Measurements from ENCODE around the gene TTC21B. TPM values are rescaled to one million over a fixed set of nuclear protein-coding genes. Genes with fewer than 3 reads are reported as not detected.
A peak's percentile ranks its signal among the peaks of the same experiment; 100 is the strongest.

Gene TTC21B
- total RNA-seq, 1 donor = 34.5 TPM

GRCh38 chr2:165899311-165899710 lies 54.3 kb downstream of the TTC21B start:
- H3K4me3 ChIP-seq (ENCODE audit: low read depth, low read length) = no peak overlapping the region
- no peak for TF ChIP-seq CTCF (IDR thresholded peaks at IDR 0.05; ENCODE audit: insufficient read depth, low read depth, low read length)
- no peak for DNase-seq (ENCODE audit: low read depth)

GRCh38 chr2:165898381-165898780 lies 55.2 kb downstream of the TTC21B start:
- H3K4me3 ChIP-seq (ENCODE audit: low read depth, low read length) = no peak overlapping the region
- no peak for TF ChIP-seq CTCF (IDR thresholded peaks at IDR 0.05; ENCODE audit: insufficient read depth, low read depth, low read length)
- DNase-seq (ENCODE audit: low read depth) = peak; percentile 39

GRCh38 chr2:165897726-165898125 lies 55.9 kb downstream of the TTC21B start:
- TF ChIP-seq CTCF (IDR thresholded peaks at IDR 0.05; ENCODE audit: insufficient read depth, low read depth, low read length) = no peak
- H3K4me3 ChIP-seq (ENCODE audit: low read depth, low read length) = no peak overlapping the region

GRCh38 chr2:165897074-165897473 lies 56.5 kb downstream of the TTC21B start:
- DNase-seq (ENCODE audit: low read depth) = no peak
- no peak for TF ChIP-seq CTCF (IDR thresholded peaks at IDR 0.05; ENCODE audit: insufficient read depth, low read depth, low read length)
- no peak overlapping the region for H3K4me3 ChIP-seq (ENCODE audit: low read depth, low read length)

More at GRCh38 chr2:165897726-165898125, 55.9 kb downstream of the TTC21B start:
- DNase-seq (ENCODE audit: low read depth) = no peak

- no peak for DNase-seq (ENCODE audit: low read depth)
- H3K4me3 ChIP-seq (ENCODE audit: low read depth, low read length) = no peak overlapping the region
- no peak for TF ChIP-seq CTCF (IDR thresholded peaks at IDR 0.05; ENCODE audit: insufficient read depth, low read depth, low read length)
These were observed 57.6 kb downstream of the TTC21B start for GRCh38 chr2:165895974-165896373.

GRCh38 chr2:165893556-165893955 lies 60.0 kb downstream of the TTC21B start:
- no peak for TF ChIP-seq CTCF (IDR thresholded peaks at IDR 0.05; ENCODE audit: insufficient read depth, low read depth, low read length)
- H3K4me3 ChIP-seq (ENCODE audit: low read depth, low read length) = no peak overlapping the region
- no peak for DNase-seq (ENCODE audit: low read depth)

- TF ChIP-seq CTCF (IDR thresholded peaks at IDR 0.05; ENCODE audit: insufficient read depth, low read depth, low read length) = no peak
- H3K4me3 ChIP-seq (ENCODE audit: low read depth, low read length) = no peak overlapping the region
- DNase-seq (ENCODE audit: low read depth) = no peak
These were observed 61.0 kb downstream of the TTC21B start for GRCh38 chr2:165892526-165892925.
